Hematopoietic multipotent progenitor cell (in vitro differentiated cells): ENCODE results near the gene ZNF385A. TPM values are rescaled to one million over a fixed set of nuclear protein-coding genes. Genes with fewer than 3 reads are reported as not detected.
A peak's percentile ranks its signal among the peaks of the same experiment; 100 is the strongest.
"Not testable (repeated sequence)": the region's sequence is repeated elsewhere in the genome, so short reads cannot be mapped to it uniquely, and the experiment has no call there.

Source experiments
- DNase-seq, 3 donors: peaks; one replicate each; pipeline ENCODE4 v3.0.0-alpha.2; 2011 to 2015; ENCODE audit warnings: low read depth in 2 of 3, low spot score in 2 of 3
- total RNA-seq: library from RNA; depleted of rRNA; stranded (reverse); fragments of >200 nt; gene quantifications from one replicate; pipeline ENCODE4 v1.2.3, GENCODE V29; 2012

ZNF385A gene
- total RNA-seq, 1 donor = 4.6 TPM

- DNase-seq = peak; percentile 81 to 99 (median 97)
Measured at GRCh38 chr12:54358945-54359761, 25.4 kb downstream of the ZNF385A start.

GRCh38 chr12:54358191-54358944 lies 26.2 kb downstream of the ZNF385A start:
- DNase-seq = peak in 1 of 3 donors; percentile 25

GRCh38 chr12:54357506-54358190 lies 26.9 kb downstream of the ZNF385A start:
- DNase-seq = no peak

- no peak for DNase-seq
Measured at GRCh38 chr12:54356951-54357356, 27.6 kb downstream of the ZNF385A start.

- DNase-seq = no peak
Measured at GRCh38 chr12:54356228-54356627, 28.3 kb downstream of the ZNF385A start.

- no peak for DNase-seq
Measured at GRCh38 chr12:54355104-54355815, 29.3 kb downstream of the ZNF385A start.

GRCh38 chr12:54354271-54354670 lies 30.3 kb downstream of the ZNF385A start:
- DNase-seq = not testable (repeated sequence)

- no peak for DNase-seq
Measured at GRCh38 chr12:54352891-54353874, 31.4 kb downstream of the ZNF385A start.

- peak in 1 of 3 donors; percentile 62 for DNase-seq
Measured at GRCh38 chr12:54352022-54352531, 32.5 kb downstream of the ZNF385A start.

GRCh38 chr12:54351341-54351740 lies 33.2 kb downstream of the ZNF385A start:
- no peak for DNase-seq

GRCh38 chr12:54350743-54351142 lies 33.8 kb downstream of the ZNF385A start:
- no peak for DNase-seq

GRCh38 chr12:54349679-54350078 lies 34.9 kb downstream of the ZNF385A start:
- DNase-seq = no peak

- DNase-seq = no peak
Measured at GRCh38 chr12:54349036-54349435, 35.5 kb downstream of the ZNF385A start.

GRCh38 chr12:54341378-54342300 lies 42.9 kb downstream of the ZNF385A start:
- DNase-seq = no peak

- DNase-seq = no peak
Measured at GRCh38 chr12:54340846-54341245, 43.7 kb downstream of the ZNF385A start.

- DNase-seq = no peak
Measured at GRCh38 chr12:54338698-54339296, 45.7 kb downstream of the ZNF385A start.

GRCh38 chr12:54337854-54338650 lies 46.5 kb downstream of the ZNF385A start:
- DNase-seq = no peak
